K562 (cell line): ENCODE measurements around the gene ALOX5. TPM values are rescaled to one million over a fixed set of nuclear protein-coding genes. Genes with fewer than 3 reads are reported as not detected.

Experiments
- CCAR2 ChIP-seq: fragments of 200-400 bp; formaldehyde crosslinking; IDR thresholded peaks from 2 replicates; pipeline ENCODE4 v1.6.1; 2017; ENCODE audit warnings: mild to moderate bottlenecking, low read depth, low read length
- CHAMP1 ChIP-seq: fragments of 450-650 bp; IDR thresholded peaks from 2 replicates; pipeline ENCODE4 v1.6.1; 2016; ENCODE audit warnings: mild to moderate bottlenecking
- DDX20 ChIP-seq: fragments of 450-650 bp; IDR thresholded peaks from 2 replicates; pipeline ENCODE4 v1.6.1; 2016; ENCODE audit warnings: missing genetic modification characterization, low read depth, mild to moderate bottlenecking, missing compliant biosample characterization, moderate library complexity
- HNRNPH1 ChIP-seq: fragments of 200-400 bp; formaldehyde crosslinking; optimal IDR thresholded peaks from 2 replicates; pipeline ENCODE3; 2017; ENCODE audit warnings: low read depth, mild to moderate bottlenecking, low read length, moderate library complexity
- KLF10 ChIP-seq: fragments of 250-450 bp; sonication (Bioruptor Pico); IDR thresholded peaks from 2 replicates; pipeline ENCODE4 v1.6.1; 2021; ENCODE audit warnings: matching md5 sums
- MAFK ChIP-seq: IDR thresholded peaks from 2 replicates; pipeline ENCODE4 v1.6.1; 2011; ENCODE audit warnings: low read length, improper control_type of control experiment
- MTA2 ChIP-seq: fragments of 450-650 bp; IDR thresholded peaks from 2 replicates; pipeline ENCODE4 v1.6.1; 2016; ENCODE audit warnings: low read depth
- MTF1 ChIP-seq: fragments of 250-450 bp; sonication (Bioruptor Pico); IDR thresholded peaks from 2 replicates; pipeline ENCODE4 v1.9.0; 2021; ENCODE audit warnings: moderate library complexity, mild to moderate bottlenecking, inconsistent platforms, borderline replicate concordance
- MXI1 ChIP-seq: IDR thresholded peaks from 2 replicates; pipeline ENCODE4 v1.6.1; 2011; ENCODE audit warnings: low read depth, mild to moderate bottlenecking, improper control_type of control experiment, low read length
- NFE2L1 ChIP-seq: fragments of 450-650 bp; IDR thresholded peaks from 2 replicates; pipeline ENCODE4 v1.6.1; 2016; ENCODE audit warnings: missing genetic modification characterization, low read depth, mild to moderate bottlenecking, missing compliant biosample characterization, moderate library complexity, borderline replicate concordance
- NR4A1 ChIP-seq, 2 experiments: fragments of 250-450 bp in 1 of 2; fragments of 450-650 bp in 1 of 2; sonication (Bioruptor Pico) in 1 of 2; IDR thresholded peaks; 2 replicates each; pipeline versions ENCODE4 v1.4.0 to v1.6.1; 2016 to 2020; ENCODE audit warnings: mild to moderate bottlenecking in 2 of 2, missing compliant biosample characterization in 1 of 2, missing genetic modification characterization in 1 of 2, moderate library complexity in 1 of 2
- PYGO2 ChIP-seq: fragments of 450-650 bp; IDR thresholded peaks from 2 replicates; pipeline ENCODE4 v1.6.1; 2016; ENCODE audit warnings: mild to moderate bottlenecking, missing genetic modification characterization, moderate library complexity, missing compliant biosample characterization
- RBM14 ChIP-seq: fragments of 200-400 bp; formaldehyde crosslinking; IDR thresholded peaks from 2 replicates; pipeline ENCODE4 v1.6.1; 2018; ENCODE audit warnings: low read depth, mild to moderate bottlenecking, low read length, moderate library complexity, borderline replicate concordance; ENCODE audit not compliant: insufficient read depth
- THRB ChIP-seq: fragments of 450-650 bp; formaldehyde crosslinking; conservative IDR thresholded peaks from 2 replicates; pipeline ENCODE4 v1.4.0; 2022; ENCODE audit warnings: mild to moderate bottlenecking, missing genetic modification characterization
- ZNF175 ChIP-seq: fragments of 200-800 bp; sonication (Bioruptor generic); IDR thresholded peaks from 2 replicates; pipeline ENCODE4 v1.6.1; 2016; ENCODE audit warnings: low read depth, mild to moderate bottlenecking, missing genetic modification characterization, missing compliant biosample characterization
- ZNF197 ChIP-seq: fragments of 200-800 bp; sonication (Bioruptor generic); IDR thresholded peaks from 2 replicates; pipeline ENCODE4 v1.6.1; 2016; ENCODE audit warnings: low read depth, missing genetic modification characterization, missing compliant biosample characterization
- ZNF347 ChIP-seq: fragments of 450-650 bp; formaldehyde crosslinking; IDR thresholded peaks from 2 replicates; pipeline ENCODE4 v1.4.0; 2020; ENCODE audit warnings: low read depth, mild to moderate bottlenecking, moderate library complexity
- ZNF740 ChIP-seq, 3 experiments: fragments of 200-800 bp in 1 of 3; sonication (Bioruptor generic) in 1 of 3; sonication (generic) in 1 of 3; formaldehyde crosslinking in 1 of 3; IDR thresholded peaks; 2 replicates each; pipeline versions ENCODE4 v1.6.1 to v1.8.0; 2016 to 2022; ENCODE audit warnings: mild to moderate bottlenecking in 2 of 3, missing compliant biosample characterization in 2 of 3, missing genetic modification characterization in 2 of 3, missing genetic modification reagents in 1 of 3
- ZNF79 ChIP-seq: fragments of 250-450 bp; sonication (Bioruptor Pico); IDR thresholded peaks from 2 replicates; pipeline ENCODE4 v1.4.0; 2020; ENCODE audit warnings: low read depth, mild to moderate bottlenecking, moderate library complexity
- polyA plus RNA-seq, 8 experiments: library from polyadenylated mRNA; depleted of rRNA in 4 of 8; stranded (reverse) in 5 of 8; unstranded in 3 of 8; fragments of >200 nt; fragmentation: Nextera tagmentation in 2 of 8; fragmentation: Illumina TruSeq in 1 of 8; extraction: Ambion mirVana in 2 of 8; extraction: Trizol in 1 of 8; gene quantifications; 2 replicates each; pipeline versions ENCODE4 v1.2.1 to v1.2.3, GENCODE V29; 2011 to 2014; ENCODE audit warnings: inconsistent platforms in 1 of 8, missing spikeins in 1 of 8
- total RNA-seq, 7 experiments: library from RNA; depleted of rRNA in 6 of 7; stranded (reverse); fragments of >200 nt in 6 of 7; fragmentation: Illumina TruSeq in 2 of 7; extraction: Trizol in 2 of 7; gene quantifications; 2 replicates each; pipeline versions ENCODE4 v1.2.1 to v1.2.3, GENCODE V29; 2011 to 2021; ENCODE audit warnings: low replicate concordance in 1 of 7
- TF ChIP-seq, protein P1 (sequence below): fragments of 450-650 bp; conservative IDR thresholded peaks from 2 replicates; pipeline ENCODE4 v1.6.1; 2016; ENCODE audit warnings: missing genetic modification characterization, low read depth, mild to moderate bottlenecking, control low read depth, missing compliant biosample characterization

The ALOX5 gene
- total and polyA plus RNA-seq, 9 of the 15 experiments (the other 6 are each of a cell fraction or from before 2014, with no cell fraction given): 0.10 to 2.4 (median 1.4) TPM

DNA sequence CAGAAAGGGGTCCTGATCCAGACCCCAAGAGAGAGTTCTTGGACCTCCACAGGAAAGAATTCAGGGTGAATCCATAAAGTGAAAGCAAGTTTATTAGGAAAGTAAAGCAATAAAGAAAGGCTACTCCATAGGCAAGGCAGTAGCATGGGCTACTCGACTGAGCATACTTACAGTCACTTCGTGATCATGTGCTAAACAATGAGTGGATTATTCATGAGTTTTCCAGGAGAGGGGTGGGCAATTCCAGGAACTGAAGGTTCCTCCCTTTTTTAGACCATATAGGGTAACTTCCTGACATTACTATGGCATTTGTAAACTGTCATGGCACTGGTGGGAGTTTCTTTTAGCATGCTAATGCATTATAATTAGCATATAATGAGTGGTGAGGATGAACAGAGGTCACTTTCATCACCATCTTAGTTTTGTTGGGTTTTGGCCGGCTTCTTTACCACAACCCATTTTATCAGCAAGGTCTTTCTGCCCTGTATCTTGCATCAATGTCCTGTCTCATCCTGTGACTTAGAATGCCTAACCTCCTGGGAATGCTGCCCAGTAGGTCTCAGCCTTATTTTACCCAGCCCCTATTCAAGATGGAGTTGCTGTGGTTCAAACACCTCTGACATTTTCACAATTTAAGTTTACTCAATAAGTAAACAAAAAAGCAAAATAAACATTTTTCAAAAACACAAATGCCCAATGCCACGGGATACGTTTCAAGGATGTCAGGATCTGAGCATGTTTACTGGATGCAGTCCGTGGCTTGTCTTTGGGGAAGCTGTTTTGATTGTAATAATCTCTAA lies 37.0 kb downstream of the ALOX5 start (continued):
- TF ChIP-seq MXI1 (0 out of 2 replicates have a peak, but pooled peaks have one; percentile 4), NR4A1 (CRISPR knock-in tag; IDR thresholded peaks at IDR 0.05) (peak; percentile 98), NR4A1 (tag; IDR thresholded peaks at IDR 0.05) (peak; percentile 100), ZNF79 (CRISPR knock-in tag) (peak; percentile 97), MTF1 (CRISPR knock-in tag) (peak; percentile 86), PYGO2 (tag) (peak; percentile 99), ZNF197 (CRISPR knock-in tag) (peak; percentile 100), HNRNPH1 (no peak), ZNF175 (CRISPR knock-in tag) (peak; percentile 100), MTA2 (no peak; the same call in 1 of the 2 replicates), KLF10 (CRISPR knock-in tag) (peak; percentile 92), DDX20 (tag) (peak; percentile 99), ZNF347 (CRISPR knock-in tag) (peak; percentile 94), CHAMP1 (no peak), MAFK (peak; percentile 2; the same call in 1 of the 2 replicates), ZNF740 (CRISPR knock-in tag; IDR thresholded peaks at IDR 0.05) (no peak), ZNF740 (tag; IDR thresholded peaks at IDR 0.05) (peak; percentile 51 to 99), RBM14 (no peak), THRB (CRISPR knock-in tag) (peak; percentile 99), NFE2L1 (tag) (peak; percentile 93), CCAR2 (no peak)
- TF ChIP-seq, protein P1, sequence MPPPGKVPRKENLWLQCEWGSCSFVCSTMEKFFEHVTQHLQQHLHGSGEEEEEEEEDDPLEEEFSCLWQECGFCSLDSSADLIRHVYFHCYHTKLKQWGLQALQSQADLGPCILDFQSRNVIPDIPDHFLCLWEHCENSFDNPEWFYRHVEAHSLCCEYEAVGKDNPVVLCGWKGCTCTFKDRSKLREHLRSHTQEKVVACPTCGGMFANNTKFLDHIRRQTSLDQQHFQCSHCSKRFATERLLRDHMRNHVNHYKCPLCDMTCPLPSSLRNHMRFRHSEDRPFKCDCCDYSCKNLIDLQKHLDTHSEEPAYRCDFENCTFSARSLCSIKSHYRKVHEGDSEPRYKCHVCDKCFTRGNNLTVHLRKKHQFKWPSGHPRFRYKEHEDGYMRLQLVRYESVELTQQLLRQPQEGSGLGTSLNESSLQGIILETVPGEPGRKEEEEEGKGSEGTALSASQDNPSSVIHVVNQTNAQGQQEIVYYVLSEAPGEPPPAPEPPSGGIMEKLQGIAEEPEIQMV (tag): peak; percentile 96
